HUES6 (cell line): Measurements from ENCODE around the gene SPRR3.
"Not testable (repeated sequence)": the region's sequence is repeated elsewhere in the genome, so short reads cannot be mapped to it uniquely, and the experiment has no call there.

Source experiments
- H3K27ac ChIP-seq: 2 replicates; pipeline ENCODE4 v1.7.0; 2013; ENCODE audit warnings: low read depth, mild to moderate bottlenecking, low read length, inconsistent platforms
- H3K27me3 ChIP-seq: 2 replicates; pipeline ENCODE4 v1.6.1; 2013; ENCODE audit warnings: low read length; ENCODE audit not compliant: control insufficient read depth, insufficient read depth
- H3K36me3 ChIP-seq: 2 replicates; pipeline ENCODE4 v1.6.1; 2013; ENCODE audit warnings: low read length; ENCODE audit not compliant: control insufficient read depth, insufficient read depth
- H3K4me1 ChIP-seq: 2 replicates; pipeline ENCODE4 v1.6.1; 2013; ENCODE audit warnings: low read length; ENCODE audit not compliant: control insufficient read depth, insufficient read depth
- H3K4me3 ChIP-seq: 2 replicates; pipeline ENCODE4 v1.5.1; 2013; ENCODE audit warnings: low read depth, low read length
- H3K9ac ChIP-seq: one replicate; pipeline ENCODE4 v1.6.1; 2013; ENCODE audit warnings: mild to moderate bottlenecking, low read length
- H3K9me3 ChIP-seq: 2 replicates; pipeline ENCODE4 v1.6.1; 2013; ENCODE audit warnings: low read depth, low read length; ENCODE audit not compliant: control insufficient read depth, insufficient read depth

Gene SPRR3

DNA sequence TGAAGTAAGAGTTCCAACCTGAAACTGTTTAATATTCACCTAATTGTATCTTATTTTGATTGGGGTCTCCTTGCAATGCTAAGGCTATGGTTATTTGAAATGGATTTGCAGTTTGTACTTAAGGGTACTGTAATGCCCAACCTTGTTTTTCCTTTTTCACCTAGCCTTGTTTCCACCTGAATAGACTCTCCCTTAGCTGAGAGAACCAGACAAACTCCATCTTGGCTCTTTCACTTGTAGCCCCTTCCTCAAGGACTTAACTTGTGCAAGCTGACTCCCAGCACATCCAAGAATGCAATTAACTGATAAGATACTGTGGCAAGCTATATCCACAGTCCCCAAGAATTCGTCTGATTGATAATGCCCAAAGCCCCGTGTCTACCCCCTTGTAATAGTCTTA is 20.3 kb downstream of the SPRR3 start:
- H3K4me1 ChIP-seq, H3K27ac ChIP-seq, H3K9me3 ChIP-seq, H3K27me3 ChIP-seq, H3K4me3 ChIP-seq, H3K9ac ChIP-seq, H3K36me3 ChIP-seq: not testable (repeated sequence)

DNA sequence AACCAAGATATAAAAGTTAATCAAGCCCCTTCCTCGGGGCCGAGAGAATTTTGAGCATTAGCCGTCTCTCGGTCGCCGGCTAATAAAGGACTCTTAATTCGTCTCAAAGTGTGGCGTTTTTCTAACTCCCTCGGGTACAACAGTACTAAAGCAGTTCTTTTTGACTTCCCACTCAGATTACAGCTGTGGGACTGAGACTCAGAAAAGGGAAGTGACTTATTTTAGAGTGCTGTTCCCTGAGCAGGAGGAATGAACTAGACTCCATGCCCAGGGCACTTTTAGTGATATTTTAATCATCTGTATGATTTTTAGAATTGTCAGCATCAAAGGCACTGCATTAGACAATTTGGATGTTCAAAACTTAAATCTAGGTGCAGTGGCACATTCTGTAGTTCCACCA is 20.8 kb downstream of the SPRR3 start:
- H3K4me1 ChIP-seq, H3K4me3 ChIP-seq, H3K9ac ChIP-seq, H3K36me3 ChIP-seq, H3K27ac ChIP-seq, H3K9me3 ChIP-seq, H3K27me3 ChIP-seq: not testable (repeated sequence)

DNA sequence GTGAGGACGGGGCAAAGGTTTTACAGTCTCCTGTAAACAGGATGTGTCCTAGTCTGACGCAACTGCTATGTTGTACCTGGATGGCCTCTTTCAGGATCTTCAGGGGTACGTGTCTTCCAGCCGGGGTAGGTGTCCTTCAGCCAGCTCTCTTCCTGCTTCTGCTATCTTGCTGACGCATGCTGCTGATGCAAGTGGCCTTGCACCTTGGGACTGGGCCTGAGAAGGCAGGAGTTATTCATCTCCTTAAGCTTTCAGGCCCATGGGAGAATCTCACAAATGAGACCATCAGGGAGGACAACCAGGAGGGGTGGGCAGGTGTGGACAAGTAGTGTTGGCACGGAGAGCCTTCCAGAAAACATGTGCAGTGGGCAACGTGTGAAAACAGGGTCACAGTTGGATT is 21.6 kb downstream of the SPRR3 start:
- Histone ChIP-seq H3K9ac (no peak overlapping the region), H3K27me3 (no peaks in the 10 kb centered on the region), H3K9me3 (no peaks in the 10 kb centered on the region; the same call in 1 of the 2 replicates), H3K36me3 (no peaks in the 10 kb centered on the region), H3K4me3 (no peak overlapping the region), H3K27ac (no peak overlapping the region), H3K4me1 (peaks cover 3% of the 10 kb centered on the region)

DNA sequence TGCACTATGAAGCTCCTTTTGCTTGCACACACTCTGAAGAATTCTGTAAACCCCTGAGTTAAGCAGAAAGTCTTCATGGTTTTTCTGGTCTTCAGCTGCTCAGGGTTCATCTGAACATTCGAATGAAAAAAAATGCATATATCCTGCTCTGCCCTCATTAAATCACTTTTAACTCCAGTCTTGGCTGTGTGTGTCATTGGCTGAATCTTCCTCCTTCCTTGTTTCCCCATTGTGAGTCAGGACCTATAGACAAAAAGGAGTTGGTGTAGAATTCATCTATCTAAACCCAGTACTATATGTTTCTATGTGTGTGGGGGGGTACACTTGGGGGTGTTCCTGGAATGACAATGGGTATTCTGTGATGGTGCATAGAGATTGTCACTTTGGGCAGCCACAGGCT is 22.9 kb downstream of the SPRR3 start:
- no peak overlapping the region for H3K4me3 ChIP-seq
- H3K9me3 ChIP-seq: 0 out of 2 replicates have a peak, but pooled peaks cover 3% of the 10 kb centered on the region
- H3K36me3 ChIP-seq: no peaks in the 10 kb centered on the region

DNA sequence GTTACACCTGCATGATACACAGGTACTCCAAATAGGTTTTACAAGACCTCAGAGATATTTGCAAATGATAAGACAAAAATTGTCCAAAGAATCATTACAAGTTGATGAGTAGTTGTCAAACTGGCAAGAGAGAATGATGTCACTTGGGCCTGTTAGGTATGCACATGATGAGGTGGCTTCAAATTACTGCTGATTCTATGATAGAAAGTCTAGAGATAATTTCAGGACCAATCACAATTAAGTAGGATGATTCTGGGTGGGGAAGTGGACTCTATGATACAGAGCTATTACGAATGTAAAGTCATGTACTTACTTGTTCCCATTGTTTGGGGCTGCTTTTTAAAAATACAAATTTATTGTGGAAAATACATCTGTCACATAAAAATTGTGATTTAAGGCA is 24.2 kb downstream of the SPRR3 start:
- H3K4me3 ChIP-seq: no peak overlapping the region
- no peak overlapping the region for H3K9ac ChIP-seq
- 0 out of 2 replicates have a peak, but pooled peaks cover 3% of the 10 kb centered on the region for H3K9me3 ChIP-seq
- H3K27ac ChIP-seq: no peak overlapping the region
- H3K27me3 ChIP-seq: no peaks in the 10 kb centered on the region
- no peaks in the 10 kb centered on the region for H3K36me3 ChIP-seq
- H3K4me1 ChIP-seq: peaks cover 3% of the 10 kb centered on the region

More for the DNA sequence above, 22.9 kb downstream of the SPRR3 start:
- Histone ChIP-seq H3K4me1 (peaks cover 3% of the 10 kb centered on the region), H3K27ac (no peak overlapping the region), H3K9ac (no peak overlapping the region), H3K27me3 (no peaks in the 10 kb centered on the region)

DNA sequence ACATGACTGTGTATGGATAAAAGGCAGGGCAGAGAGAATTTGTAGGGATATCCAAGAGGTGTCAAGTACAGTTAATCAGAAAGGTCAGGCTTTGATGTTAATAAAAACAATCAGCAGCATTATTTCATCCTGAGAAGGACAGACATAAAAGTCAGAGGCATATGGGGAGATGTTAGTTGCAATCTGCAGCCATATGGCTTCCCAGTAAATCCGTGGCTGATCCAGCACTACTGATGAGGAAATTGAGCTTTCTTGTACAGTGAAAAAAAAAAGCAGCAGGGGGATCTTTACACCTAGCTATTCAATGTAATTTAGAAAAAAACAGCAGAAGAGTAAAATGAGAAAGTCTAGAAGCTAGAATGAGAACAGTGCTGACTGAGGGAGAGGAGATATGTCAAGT is 27.2 kb downstream of the SPRR3 start:
- Histone ChIP-seq H3K36me3 (no peaks in the 10 kb centered on the region), H3K27me3 (no peaks in the 10 kb centered on the region), H3K4me3 (no peak overlapping the region), H3K9me3 (0 out of 2 replicates have a peak, but pooled peaks cover 3% of the 10 kb centered on the region), H3K4me1 (no peaks in the 10 kb centered on the region), H3K9ac (no peak overlapping the region), H3K27ac (no peak overlapping the region)

DNA sequence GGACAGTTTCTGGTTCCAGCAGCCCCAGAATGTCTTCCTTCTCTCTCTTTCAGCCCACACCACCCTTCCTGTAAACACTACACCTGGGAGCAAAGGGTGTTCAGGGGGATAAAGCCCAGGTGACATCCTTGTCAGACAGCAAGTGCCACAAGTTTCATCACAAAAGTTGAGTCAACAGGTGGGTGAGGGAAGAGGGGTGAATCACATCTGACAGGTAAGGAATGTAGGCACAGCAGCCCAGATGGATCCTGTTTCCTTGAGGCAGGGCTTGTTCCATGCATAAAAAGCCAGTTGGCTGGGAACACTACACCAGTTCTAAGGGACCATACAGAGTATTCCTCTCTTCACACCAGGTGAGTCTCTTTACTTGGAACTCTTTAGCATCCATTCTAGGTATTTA is 29.3 kb downstream of the SPRR3 start, which contains the start of gene SPRR1B:
SPRR1B (plus strand) TSS at position 309 of the 400 bp plus-strand sequence. CDS start 1,143 bp downstream, outside the sequence.
- Histone ChIP-seq H3K36me3 (no peaks in the 10 kb centered on the region), H3K9me3 (0 out of 2 replicates have a peak, but pooled peaks cover 3% of the 10 kb centered on the region), H3K27ac (no peak within 1 kb of the TSS), H3K4me1 (no peaks in the 10 kb centered on the region), H3K4me3 (no peak within 1 kb of the TSS), H3K27me3 (no peaks in the 10 kb centered on the region), H3K9ac (no peak within 1 kb of the TSS)

DNA sequence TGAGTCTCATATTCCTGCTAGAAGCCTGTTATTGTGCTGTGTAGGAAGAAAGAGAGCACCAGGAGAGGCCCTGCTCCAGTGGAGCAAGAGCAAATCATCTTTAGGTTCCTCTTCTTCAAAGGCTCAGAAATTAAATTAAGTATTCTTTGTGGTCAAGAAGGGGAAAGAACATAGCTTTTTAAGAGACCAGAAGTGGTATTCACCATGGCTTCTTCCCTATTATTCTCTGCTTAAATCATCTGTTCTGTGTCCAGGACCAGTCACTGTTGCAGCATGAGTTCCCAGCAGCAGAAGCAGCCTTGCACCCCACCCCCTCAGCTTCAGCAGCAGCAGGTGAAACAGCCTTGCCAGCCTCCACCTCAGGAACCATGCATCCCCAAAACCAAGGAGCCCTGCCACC is 30.5 kb downstream of the SPRR3 start:
- H3K4me1 ChIP-seq: no peaks in the 10 kb centered on the region
- no peak overlapping the region for H3K9ac ChIP-seq
- H3K27ac ChIP-seq: no peak overlapping the region
- H3K27me3 ChIP-seq: no peaks in the 10 kb centered on the region
- 0 out of 2 replicates have a peak, but pooled peaks cover 3% of the 10 kb centered on the region for H3K9me3 ChIP-seq
- no peaks in the 10 kb centered on the region for H3K36me3 ChIP-seq
- no peak overlapping the region for H3K4me3 ChIP-seq

DNA sequence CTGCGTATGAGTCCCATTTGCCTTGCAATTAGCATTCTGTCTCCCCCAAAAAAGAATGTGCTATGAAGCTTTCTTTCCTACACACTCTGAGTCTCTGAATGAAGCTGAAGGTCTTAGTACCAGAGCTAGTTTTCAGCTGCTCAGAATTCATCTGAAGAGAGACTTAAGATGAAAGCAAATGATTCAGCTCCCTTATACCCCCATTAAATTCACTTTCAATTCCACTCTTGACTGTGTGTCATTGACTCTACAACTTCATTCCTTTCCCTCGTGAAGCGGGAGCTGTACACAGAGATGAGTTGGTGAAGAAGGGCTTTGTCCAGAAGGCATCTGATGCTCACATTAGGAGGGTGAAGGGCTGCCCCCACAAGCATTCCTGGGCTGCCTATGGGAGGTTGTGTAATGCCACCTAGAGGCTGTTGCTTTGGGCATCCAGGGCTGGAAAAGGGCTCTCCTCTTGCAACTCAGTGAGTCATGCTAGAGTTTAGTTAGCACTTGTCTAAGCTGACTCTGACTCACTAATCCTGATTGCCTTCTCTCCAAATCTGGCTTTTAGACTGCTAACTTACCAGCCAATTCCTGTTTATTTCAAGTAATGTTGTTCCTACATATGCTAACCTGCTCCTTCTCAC is 31.2 kb downstream of the SPRR3 start:
- no peaks in the 10 kb centered on the region for H3K36me3 ChIP-seq
- no peak overlapping the region for H3K4me3 ChIP-seq
- H3K9ac ChIP-seq: no peak overlapping the region
- H3K9me3 ChIP-seq: 0 out of 2 replicates have a peak, but pooled peaks cover 3% of the 10 kb centered on the region
- H3K27ac ChIP-seq: no peak overlapping the region
- no peaks in the 10 kb centered on the region for H3K27me3 ChIP-seq
- H3K4me1 ChIP-seq: no peaks in the 10 kb centered on the region

DNA sequence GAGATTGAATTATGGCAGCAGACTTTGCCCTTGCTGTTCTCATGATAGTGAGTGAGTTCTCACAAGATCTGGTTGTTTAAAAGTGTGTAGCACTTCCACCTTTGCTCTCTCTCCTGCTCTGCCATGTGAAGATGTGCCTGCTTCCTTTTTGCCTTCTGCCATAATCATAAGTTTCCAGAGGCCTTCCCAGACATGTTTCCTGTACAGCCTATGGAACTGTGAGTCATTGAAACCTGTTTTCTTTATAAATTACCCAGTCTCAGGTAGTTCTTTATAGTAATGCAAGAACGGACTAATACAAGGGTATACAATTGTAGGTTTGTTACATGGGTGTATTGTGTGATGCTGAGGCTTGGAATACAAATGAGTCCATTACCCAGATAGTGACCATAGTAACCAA is 33.7 kb downstream of the SPRR3 start:
- Histone ChIP-seq H3K27me3 (no peaks in the 10 kb centered on the region), H3K4me1 (no peaks in the 10 kb centered on the region), H3K4me3 (no peak overlapping the region), H3K27ac (no peak overlapping the region), H3K36me3 (no peaks in the 10 kb centered on the region), H3K9ac (no peak overlapping the region), H3K9me3 (no peaks in the 10 kb centered on the region)

DNA sequence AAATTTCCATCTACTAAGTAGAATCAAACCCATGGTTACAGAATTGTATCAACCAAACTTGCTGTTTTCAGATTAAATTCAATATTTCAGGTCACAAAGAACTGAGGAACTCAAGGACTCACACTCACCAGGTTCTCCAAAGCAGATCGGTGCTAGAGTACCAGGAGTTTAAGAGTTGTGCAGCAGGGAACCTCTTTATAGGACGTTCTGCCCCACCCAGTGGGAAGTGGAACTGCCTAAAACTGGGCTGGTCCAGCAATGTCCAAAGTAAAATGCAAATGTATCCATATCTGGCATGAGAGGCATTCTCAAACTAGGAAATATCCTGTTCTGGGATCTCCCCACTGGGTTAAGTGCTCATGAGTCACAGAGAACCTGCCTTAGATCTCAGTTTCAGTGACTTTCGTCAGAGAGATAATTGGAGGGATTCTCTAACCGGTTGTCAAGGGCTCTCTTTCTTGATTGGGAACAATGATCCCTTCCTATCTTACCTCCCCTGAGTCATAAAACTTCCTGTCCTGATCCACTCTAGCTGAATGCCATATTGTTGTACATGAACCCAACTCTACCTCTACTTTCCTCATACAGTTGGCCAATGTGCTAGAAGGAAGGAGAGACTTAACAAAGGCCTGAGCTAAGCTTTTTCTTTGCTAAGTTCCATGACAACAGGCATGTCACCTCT is 39.5 kb downstream of the SPRR3 start, which contains the start of gene SPRR2D:
SPRR2D (minus strand) TSS at position 171 of the 682 bp plus-strand sequence. CDS start 774 bp downstream, outside the sequence.
- no peaks in the 10 kb centered on the region for H3K4me1 ChIP-seq
- H3K27ac ChIP-seq: no peak within 1 kb of the TSS
- no peaks in the 10 kb centered on the region for H3K27me3 ChIP-seq
- no peaks in the 10 kb centered on the region for H3K36me3 ChIP-seq
- H3K9me3 ChIP-seq: no peaks in the 10 kb centered on the region
- no peak within 1 kb of the TSS for H3K4me3 ChIP-seq
- no peak within 1 kb of the TSS for H3K9ac ChIP-seq
